Spleen (tissue), 11 donors: ENCODE measurements around the gene TTN. TPM values are rescaled to one million over a fixed set of nuclear protein-coding genes. Genes with fewer than 3 reads are reported as not detected.

Source experiments
- DNase-seq: peaks from one replicate; pipeline ENCODE4 v3.0.0-alpha.2; 2020
- H3K27ac ChIP-seq, 8 donors: fragments of 200-600 bp; sonication (generic) in 7 of 8; 1 replicate in 4 of 8; 2 replicates in 4 of 8; pipeline versions ENCODE4 v1.5.0 to v1.8.0; 2016 to 2021; ENCODE audit warnings: inconsistent platforms in 4 of 8, mild to moderate bottlenecking in 4 of 8, moderate library complexity in 1 of 8
- H3K27me3 ChIP-seq, 7 donors: fragments of 200-600 bp; sonication (generic) in 6 of 7; replicated peaks in 1 of 7; 1 replicate in 4 of 7; 2 replicates in 3 of 7; pipeline versions ENCODE4 v1.5.0 to v1.8.0; 2016 to 2021; ENCODE audit warnings: inconsistent platforms in 3 of 7, mild to moderate bottlenecking in 1 of 7
- H3K36me3 ChIP-seq, 6 donors: fragments of 200-600 bp; sonication (generic) in 5 of 6; 1 replicate in 4 of 6; 2 replicates in 2 of 6; pipeline versions ENCODE4 v1.5.0 to v1.8.0; 2016 to 2021; ENCODE audit warnings: inconsistent platforms in 2 of 6
- H3K4me1 ChIP-seq, 6 donors: fragments of 200-600 bp; sonication (generic) in 5 of 6; 1 replicate in 3 of 6; 2 replicates in 3 of 6; pipeline versions ENCODE4 v1.5.0 to v1.8.0; 2016 to 2021; ENCODE audit warnings: inconsistent platforms in 3 of 6
- H3K4me3 ChIP-seq, 8 donors: fragments of 200-600 bp; sonication (generic) in 7 of 8; 1 replicate in 4 of 8; 2 replicates in 4 of 8; pipeline versions ENCODE4 v1.5.0 to v1.8.0; 2016 to 2021; ENCODE audit warnings: inconsistent platforms in 4 of 8, mild to moderate bottlenecking in 4 of 8, moderate library complexity in 2 of 8
- H3K9me3 ChIP-seq, 8 donors: fragments of 200-600 bp; sonication (generic) in 7 of 8; 1 replicate in 4 of 8; 2 replicates in 4 of 8; pipeline versions ENCODE4 v1.5.0 to v1.8.0; 2016 to 2021; ENCODE audit warnings: inconsistent platforms in 4 of 8
- POLR2A ChIP-seq, 3 donors: fragments of 450-650 bp; IDR thresholded peaks; one replicate each; pipeline ENCODE4 v1.5.1; 2017; ENCODE audit warnings: antibody characterized with exemption in 3 of 3, mild to moderate bottlenecking in 1 of 3
- POLR2AphosphoS5 ChIP-seq, 3 donors: sonication (generic); formaldehyde crosslinking; IDR thresholded peaks; one replicate each; pipeline ENCODE4 v1.5.1; 2017; ENCODE audit warnings: antibody characterized with exemption in 3 of 3
- WGBS, 5 donors: extraction: QIAGEN DNeasy Blood & Tissue Kit in 3 of 5; methylation state at CpG; one replicate each; pipeline versions ENCODE4 v1.1.5 to v1.1.7; 2013 to 2018; 5-methylcytosine and 5-hydroxymethylcytosine counted together
- intact Hi-C: fragments of 100-400 bp; cut with DNase I; formaldehyde crosslinking; loops from one replicate; pipeline ENCODE4 v1.15.0; 2023; ENCODE audit warnings: low total_unique reads
- polyA plus RNA-seq, 3 donors: library from polyadenylated mRNA; stranded (reverse); fragments of 200-250 nt; gene quantifications; one replicate each; pipeline ENCODE4 v1.2.1, GENCODE V29; 2013
- total RNA-seq, 7 donors: library from RNA; depleted of rRNA in 3 of 7; stranded (reverse); fragments of >200 nt in 3 of 7; fragmentation: NEBNext Ultra II Directional in 4 of 7; extraction: Animal tissue kit (Norgen Biotek cat#: 25700) in 4 of 7; gene quantifications; one replicate each; pipeline versions ENCODE4 v1.1.0 to v1.2.1, GENCODE V29; 2016 to 2021
- TF ChIP-seq, protein P1 (sequence below), 11 experiments: fragments of 200-600 bp in 7 of 11; fragments of 450-650 bp in 4 of 11; sonication (generic) in 4 of 11; IDR thresholded peaks in 8 of 11; conservative IDR thresholded peaks in 3 of 11; 1 replicate in 7 of 11; 2 replicates in 4 of 11; pipeline versions ENCODE4 v1.4.0 to v1.8.0; 2016 to 2021; ENCODE audit warnings: antibody characterized with exemption in 11 of 11, inconsistent platforms in 4 of 11, mild to moderate bottlenecking in 1 of 11
- donor health status: healthy with polysubstance abuse.
- donor health status: DM: no; HTN: no; CAD: no; lungs with moderate emphysema.
- donor health status: DM: no; HTN: no; CAD: no.
- donor health status: Bipolar disorder and iron deficiency.
- donor health status: healthy.
- donor health status: DM: no; HTN: no; CAD: no.
- donor health status: DM: yes; HTN: yes; CAD: no.

The TTN gene
- total and polyA plus RNA-seq, 10 donors = 0.23 to 28.5 (median 19.6) TPM

GRCh38 chr2:178827739-178828485, 20.7 kb upstream of the TTN start:
- TF ChIP-seq POLR2A (IDR thresholded peaks at IDR 0.05) = no peak
- TF ChIP-seq, protein P1, sequence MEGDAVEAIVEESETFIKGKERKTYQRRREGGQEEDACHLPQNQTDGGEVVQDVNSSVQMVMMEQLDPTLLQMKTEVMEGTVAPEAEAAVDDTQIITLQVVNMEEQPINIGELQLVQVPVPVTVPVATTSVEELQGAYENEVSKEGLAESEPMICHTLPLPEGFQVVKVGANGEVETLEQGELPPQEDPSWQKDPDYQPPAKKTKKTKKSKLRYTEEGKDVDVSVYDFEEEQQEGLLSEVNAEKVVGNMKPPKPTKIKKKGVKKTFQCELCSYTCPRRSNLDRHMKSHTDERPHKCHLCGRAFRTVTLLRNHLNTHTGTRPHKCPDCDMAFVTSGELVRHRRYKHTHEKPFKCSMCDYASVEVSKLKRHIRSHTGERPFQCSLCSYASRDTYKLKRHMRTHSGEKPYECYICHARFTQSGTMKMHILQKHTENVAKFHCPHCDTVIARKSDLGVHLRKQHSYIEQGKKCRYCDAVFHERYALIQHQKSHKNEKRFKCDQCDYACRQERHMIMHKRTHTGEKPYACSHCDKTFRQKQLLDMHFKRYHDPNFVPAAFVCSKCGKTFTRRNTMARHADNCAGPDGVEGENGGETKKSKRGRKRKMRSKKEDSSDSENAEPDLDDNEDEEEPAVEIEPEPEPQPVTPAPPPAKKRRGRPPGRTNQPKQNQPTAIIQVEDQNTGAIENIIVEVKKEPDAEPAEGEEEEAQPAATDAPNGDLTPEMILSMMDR (IDR thresholded peaks at IDR 0.05 in 8 of 11, conservative IDR thresholded peaks at IDR 0.05 in 3 of 11) = no peak
- TF ChIP-seq POLR2AphosphoS5 (IDR thresholded peaks at IDR 0.05) = no peak
- Histone ChIP-seq H3K36me3 (no peaks in the 10 kb centered on the region), H3K4me1 (peaks cover 0 to 18% (median 7%) of the 10 kb centered on the region in 6 donors), H3K4me3 (no peak overlapping the region), H3K9me3 (peaks cover 0 to 11% (median 0%) of the 10 kb centered on the region in 8 donors), H3K27ac (peak overlapping the region in 7 of 8 donors; percentile 4 to 63 (median 39)), H3K27me3 (no peaks in the 10 kb centered on the region)
- no peak for DNase-seq
- 43 to 67% (median 57%) methylated on average over 9 of the region's 9 CpGs for WGBS, 5 donors
- intact Hi-C loops = no loop called here

- no peak for DNase-seq
- Histone ChIP-seq H3K27me3 (no peaks in the 10 kb centered on the region), H3K4me1 (peaks cover 0 to 18% (median 7%) of the 10 kb centered on the region in 6 donors), H3K4me3 (no peak overlapping the region), H3K9me3 (peaks cover 0 to 11% (median 0%) of the 10 kb centered on the region in 8 donors), H3K27ac (peak overlapping the region in 3 of 8 donors; percentile 39 to 63 (median 58)), H3K36me3 (no peaks in the 10 kb centered on the region)
- WGBS, 5 donors = 75 to 93% (median 86%) methylated on average over 1 of the region's 1 CpG
- TF ChIP-seq, protein P1 (IDR thresholded peaks at IDR 0.05 in 8 of 11, conservative IDR thresholded peaks at IDR 0.05 in 3 of 11) = no peak
- no peak for TF ChIP-seq POLR2AphosphoS5 (IDR thresholded peaks at IDR 0.05)
- no peak for TF ChIP-seq POLR2A (IDR thresholded peaks at IDR 0.05)
- intact Hi-C loops = no loop called here
These were observed 19.9 kb upstream of the TTN start for GRCh38 chr2:178827111-178827510.

DNA sequence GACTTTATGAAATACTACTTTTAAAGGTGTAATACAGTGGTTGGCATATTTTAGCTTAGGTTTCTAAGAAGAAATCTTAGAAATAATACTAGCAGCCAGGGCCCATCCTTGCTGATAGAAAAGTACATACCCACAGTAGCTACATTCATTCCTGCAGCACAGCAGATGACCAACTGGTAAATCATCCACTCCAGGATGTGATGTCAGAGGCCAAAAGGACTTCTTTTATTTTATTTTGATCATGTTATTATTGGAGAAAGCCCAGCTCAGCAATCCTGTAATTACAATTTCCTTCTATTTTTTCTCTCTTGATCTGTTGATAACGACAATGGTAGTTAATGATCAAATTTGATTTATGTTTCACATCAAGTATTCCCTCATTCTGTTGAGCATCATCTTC, 18.0 kb upstream of the TTN start:
- Histone ChIP-seq H3K9me3 (peaks cover 0 to 11% (median 0%) of the 10 kb centered on the region in 8 donors), H3K36me3 (no peaks in the 10 kb centered on the region), H3K4me1 (peaks cover 0 to 18% (median 7%) of the 10 kb centered on the region in 6 donors), H3K27me3 (no peaks in the 10 kb centered on the region), H3K4me3 (no peak overlapping the region), H3K27ac (no peak overlapping the region)
- intact Hi-C loops = no loop called here
- TF ChIP-seq POLR2A (IDR thresholded peaks at IDR 0.05) = no peak
- TF ChIP-seq POLR2AphosphoS5 (IDR thresholded peaks at IDR 0.05) = no peak
- TF ChIP-seq, protein P1 (IDR thresholded peaks at IDR 0.05 in 8 of 11, conservative IDR thresholded peaks at IDR 0.05 in 3 of 11) = no peak
- DNase-seq = no peak
- 3 to 91% (median 49%) methylated on average over 1 of the region's 1 CpG for WGBS, 5 donors

GRCh38 chr2:178824181-178824580, 17.0 kb upstream of the TTN start:
- Histone ChIP-seq H3K4me1 (peaks cover 0 to 19% (median 7%) of the 10 kb centered on the region in 6 donors), H3K27ac (no peak overlapping the region), H3K4me3 (no peak overlapping the region), H3K9me3 (peaks cover 0 to 11% (median 0%) of the 10 kb centered on the region in 8 donors), H3K27me3 (no peaks in the 10 kb centered on the region), H3K36me3 (no peaks in the 10 kb centered on the region)
- intact Hi-C loops = no loop called here
- no peak for DNase-seq
- TF ChIP-seq POLR2AphosphoS5 (IDR thresholded peaks at IDR 0.05) (no peak), POLR2A (IDR thresholded peaks at IDR 0.05) (no peak)
- TF ChIP-seq, protein P1 (IDR thresholded peaks at IDR 0.05 in 8 of 11, conservative IDR thresholded peaks at IDR 0.05 in 3 of 11) = no peak
- 82 to 99% (median 97%) methylated on average over 7 of the region's 7 CpGs for WGBS, 5 donors
